H1 (cell line): Measurements from ENCODE around the gene STT3B. TPM values are rescaled to one million over a fixed set of nuclear protein-coding genes. Genes with fewer than 3 reads are reported as not detected.

Experiments used
- BACH1 ChIP-seq: IDR thresholded peaks from 2 replicates; pipeline ENCODE4 v1.6.1; 2012; ENCODE audit warnings: low read length, improper control_type of control experiment
- CBX8 ChIP-seq: fragments of 300-800, 300-1000 bp; sonication (generic); IDR thresholded peaks from 2 replicates; pipeline ENCODE4 v1.7.1; 2016; ENCODE audit warnings: low read depth, low read length, borderline replicate concordance
- CEBPB ChIP-seq: IDR thresholded peaks from 2 replicates; pipeline ENCODE4 v1.6.1; 2012; ENCODE audit warnings: low read depth, low read length
- CHD2 ChIP-seq: IDR thresholded peaks from 2 replicates; pipeline ENCODE4 v1.6.1; 2012; ENCODE audit warnings: low read length, improper control_type of control experiment
- PHF8 ChIP-seq: fragments of 200-600 bp; sonication (generic); conservative IDR thresholded peaks from 2 replicates; pipeline ENCODE4 v1.7.1; 2012; ENCODE audit warnings: low read depth, mild to moderate bottlenecking, inconsistent platforms, low read length, moderate library complexity
- SAP30 ChIP-seq: fragments of 300-600 bp; sonication (generic); IDR thresholded peaks from 2 replicates; pipeline ENCODE4 v1.7.1; 2012; ENCODE audit warnings: low read length, moderate library complexity, mild to moderate bottlenecking, inconsistent platforms; ENCODE audit not compliant: insufficient read depth, insufficient replicate concordance
- SP4 ChIP-seq: IDR thresholded peaks from 2 replicates; pipeline ENCODE4 v1.6.1; 2012; ENCODE audit warnings: low read length, inconsistent platforms
- TBP ChIP-seq: IDR thresholded peaks from 2 replicates; pipeline ENCODE4 v1.6.1; 2011; ENCODE audit warnings: low read depth, low read length, improper control_type of control experiment
- polyA plus RNA-seq, 7 experiments: library from polyadenylated mRNA; depleted of rRNA in 3 of 7; stranded (reverse) in 5 of 7; unstranded in 2 of 7; fragments of >200 nt in 5 of 7; fragments of 200-250 nt in 2 of 7; gene quantifications; 1 replicate in 5 of 7; 2 replicates in 1 of 7; 4 replicates in 1 of 7; pipeline versions ENCODE4 v1.2.1 to v1.2.3, GENCODE V29; 2011 to 2013; ENCODE audit warnings: missing spikeins in 2 of 7, mixed read lengths in 2 of 7
- total RNA-seq: library from RNA; stranded (reverse); fragmentation: NEBNext Ultra II Directional; extraction: Animal tissue kit (Norgen Biotek cat#: 25700); gene quantifications from 2 replicates; pipeline ENCODE4 v1.2.1, GENCODE V29; 2021

The STT3B gene
- total and polyA plus RNA-seq, 2 of the 8 experiments (the other 6 are each of a cell fraction or from before 2014, with no cell fraction given), result 43.5 to 134 TPM

DNA sequence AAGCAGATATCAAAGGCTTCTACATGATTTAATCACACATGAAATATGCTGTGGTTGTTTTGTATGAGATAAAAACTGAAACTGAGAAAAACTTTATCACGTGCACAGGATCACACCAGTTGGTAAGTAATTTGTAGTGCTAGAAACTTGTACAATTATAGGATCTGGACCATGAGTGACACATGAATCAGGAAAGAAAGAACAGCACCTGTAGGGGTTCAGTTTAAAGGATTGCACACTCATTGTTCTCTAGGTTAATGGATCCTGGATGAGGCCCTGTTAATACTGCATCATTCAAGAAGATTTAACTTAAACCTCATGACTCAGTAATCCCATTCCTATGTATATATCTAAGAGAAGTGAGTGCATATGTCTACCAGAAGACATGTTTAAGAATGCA, 87.9 kb downstream of the STT3B start (continued):
- no peak for TF ChIP-seq CBX8
- no peak for TF ChIP-seq CHD2
- TF ChIP-seq TBP, result no peak
- TF ChIP-seq PHF8, result no peak
- no peak for TF ChIP-seq BACH1
- TF ChIP-seq CEBPB, result no peak
- no peak for TF ChIP-seq SP4
- TF ChIP-seq SAP30, result no peak
